ENCODE data around the gene ADCY9. TPM values are rescaled to one million over a fixed set of nuclear protein-coding genes. Genes with fewer than 3 reads are reported as not detected.
"Not testable (repeated sequence)": the region's sequence is repeated elsewhere in the genome, so short reads cannot be mapped to it uniquely, and the experiment has no call there.

Gene ADCY9
- total and polyA plus RNA-seq, 10 donors: 0.70 to 23.0 (median 11.8) TPM

DNA sequence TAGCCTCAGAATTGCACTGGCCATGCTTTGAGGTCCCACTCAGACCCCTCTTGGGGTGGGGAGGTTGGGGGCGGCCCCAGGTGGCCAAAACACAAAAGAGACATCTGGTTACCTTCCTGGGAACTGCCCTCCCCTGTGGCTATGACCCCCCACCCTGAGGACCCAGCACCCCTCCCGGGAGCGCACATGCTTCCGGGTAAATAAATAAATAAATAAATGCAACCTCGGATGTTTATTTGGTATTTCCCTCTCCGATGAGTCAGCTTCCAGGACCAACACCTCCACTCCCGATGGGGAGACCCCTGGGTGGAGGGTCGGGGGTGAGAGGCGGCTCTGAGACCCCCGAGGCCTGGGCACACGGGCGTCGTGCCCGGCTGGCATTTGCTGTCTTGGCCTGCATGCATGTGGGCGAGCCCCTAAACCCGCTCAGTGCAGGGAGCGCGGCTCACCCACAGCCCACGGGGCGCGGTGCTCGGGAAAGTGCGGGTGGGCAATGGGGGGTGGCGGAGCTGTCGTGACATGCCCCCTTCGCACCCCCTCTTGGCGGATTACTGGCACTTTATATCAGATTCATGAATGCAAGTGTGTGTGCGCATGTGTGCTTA, 151.5 kb downstream of the ADCY9 start:
- peaks cover 0 to 24% (median 8%) of the 10 kb centered on the region in 6 donors for H3K36me3 ChIP-seq
- H3K27me3 ChIP-seq (replicated peaks in 1 of 7): peaks cover 0 to 4% (median 0%) of the 10 kb centered on the region in 7 donors
- 92 to 95% (median 94%) methylated on average over 26 to 28 of the region's 28 CpGs for WGBS, 5 donors
- H3K4me1 ChIP-seq: peaks cover 6 to 38% (median 29%) of the 10 kb centered on the region in 6 donors
- no peak overlapping the region for H3K4me3 ChIP-seq
- H3K9me3 ChIP-seq: peaks cover 0 to 5% (median 0%) of the 10 kb centered on the region in 8 donors
- TF ChIP-seq, protein P1, sequence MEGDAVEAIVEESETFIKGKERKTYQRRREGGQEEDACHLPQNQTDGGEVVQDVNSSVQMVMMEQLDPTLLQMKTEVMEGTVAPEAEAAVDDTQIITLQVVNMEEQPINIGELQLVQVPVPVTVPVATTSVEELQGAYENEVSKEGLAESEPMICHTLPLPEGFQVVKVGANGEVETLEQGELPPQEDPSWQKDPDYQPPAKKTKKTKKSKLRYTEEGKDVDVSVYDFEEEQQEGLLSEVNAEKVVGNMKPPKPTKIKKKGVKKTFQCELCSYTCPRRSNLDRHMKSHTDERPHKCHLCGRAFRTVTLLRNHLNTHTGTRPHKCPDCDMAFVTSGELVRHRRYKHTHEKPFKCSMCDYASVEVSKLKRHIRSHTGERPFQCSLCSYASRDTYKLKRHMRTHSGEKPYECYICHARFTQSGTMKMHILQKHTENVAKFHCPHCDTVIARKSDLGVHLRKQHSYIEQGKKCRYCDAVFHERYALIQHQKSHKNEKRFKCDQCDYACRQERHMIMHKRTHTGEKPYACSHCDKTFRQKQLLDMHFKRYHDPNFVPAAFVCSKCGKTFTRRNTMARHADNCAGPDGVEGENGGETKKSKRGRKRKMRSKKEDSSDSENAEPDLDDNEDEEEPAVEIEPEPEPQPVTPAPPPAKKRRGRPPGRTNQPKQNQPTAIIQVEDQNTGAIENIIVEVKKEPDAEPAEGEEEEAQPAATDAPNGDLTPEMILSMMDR (IDR thresholded peaks at IDR 0.05 in 8 of 11, conservative IDR thresholded peaks at IDR 0.05 in 3 of 11): no peak
- no peak for TF ChIP-seq POLR2A (IDR thresholded peaks at IDR 0.05)
- no peak for TF ChIP-seq POLR2AphosphoS5 (IDR thresholded peaks at IDR 0.05)
- no peak overlapping the region for H3K27ac ChIP-seq
- intact Hi-C loops (cut with DNase I; ENCODE audit: low total_unique reads): no loop called here
- DNase-seq: no peak

DNA sequence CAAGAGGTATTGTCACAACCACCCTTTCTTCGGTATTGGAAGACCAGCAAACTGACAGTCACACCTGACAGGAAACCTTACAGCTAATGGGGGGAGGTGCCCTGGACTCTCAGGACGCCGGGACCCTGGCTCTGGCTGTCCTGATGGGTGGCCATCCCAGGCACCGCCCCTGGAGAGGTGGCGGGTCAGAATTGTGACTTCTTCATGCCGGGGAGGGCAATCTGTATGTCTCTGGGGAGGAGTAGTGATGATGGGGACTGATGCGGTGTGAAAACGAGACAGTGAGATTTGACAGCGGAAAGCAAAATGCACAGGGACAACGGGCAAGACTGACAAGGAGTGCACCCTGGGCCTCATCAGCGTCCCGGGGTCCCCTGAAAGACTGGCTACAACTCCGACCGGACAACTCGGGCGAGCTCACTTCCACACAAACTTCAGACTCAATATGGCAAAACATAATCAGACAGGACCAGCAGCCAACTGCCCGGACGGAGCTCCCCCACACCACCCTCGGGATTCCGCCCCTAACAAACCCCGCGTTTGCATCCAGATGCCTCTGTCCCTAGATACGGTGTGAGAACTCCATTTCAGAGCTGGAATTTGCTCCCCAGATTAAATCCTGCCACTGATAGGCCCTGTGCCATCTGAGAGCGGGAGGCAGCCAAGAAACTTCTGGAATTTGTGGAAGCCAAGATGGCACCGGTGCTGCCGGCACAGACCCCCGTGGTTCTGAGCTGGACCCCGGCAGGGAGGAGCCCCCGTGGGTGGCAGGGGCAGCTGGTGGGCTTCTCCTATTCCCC, 152.2 kb downstream of the ADCY9 start:
- H3K36me3 ChIP-seq: peaks cover 0 to 24% (median 8%) of the 10 kb centered on the region in 6 donors
- peaks cover 0 to 5% (median 0%) of the 10 kb centered on the region in 8 donors for H3K9me3 ChIP-seq
- no peak overlapping the region for H3K27ac ChIP-seq
- H3K4me3 ChIP-seq: no peak overlapping the region
- intact Hi-C loops (cut with DNase I; ENCODE audit: low total_unique reads): no loop called here
- TF ChIP-seq POLR2A (IDR thresholded peaks at IDR 0.05): no peak
- TF ChIP-seq, protein P1 (IDR thresholded peaks at IDR 0.05 in 8 of 11, conservative IDR thresholded peaks at IDR 0.05 in 3 of 11): no peak
- no peak for TF ChIP-seq POLR2AphosphoS5 (IDR thresholded peaks at IDR 0.05)
- peaks cover 0 to 4% (median 0%) of the 10 kb centered on the region in 7 donors for H3K27me3 ChIP-seq (replicated peaks in 1 of 7)
- peaks cover 9 to 43% (median 32%) of the 10 kb centered on the region in 6 donors for H3K4me1 ChIP-seq
- no peak for DNase-seq
- WGBS, 5 donors: 83 to 87% (median 86%) methylated on average over 23 to 29 of the region's 29 CpGs

GRCh38 chr16:3963203-3963602, 153.0 kb downstream of the ADCY9 start:
- 28 to 40% (median 34%) methylated on average over 17 of the region's 17 CpGs for WGBS, 5 donors
- Histone ChIP-seq H3K9me3 (peaks cover 0 to 5% (median 0%) of the 10 kb centered on the region in 8 donors), H3K27me3 (replicated peaks in 1 of 7) (peaks cover 0 to 4% (median 0%) of the 10 kb centered on the region in 7 donors), H3K27ac (peak overlapping the region in 4 of 8 donors; percentile 4 to 81 (median 33)), H3K4me1 (peaks cover 9 to 43% (median 32%) of the 10 kb centered on the region in 6 donors), H3K4me3 (peak overlapping the region in 1 of 8 donors; percentile 6), H3K36me3 (peaks cover 0 to 24% (median 8%) of the 10 kb centered on the region in 6 donors)
- intact Hi-C loops (cut with DNase I; ENCODE audit: low total_unique reads): no loop called here
- TF ChIP-seq POLR2A (IDR thresholded peaks at IDR 0.05): no peak
- no peak for TF ChIP-seq POLR2AphosphoS5 (IDR thresholded peaks at IDR 0.05)
- TF ChIP-seq, protein P1 (IDR thresholded peaks at IDR 0.05 in 8 of 11, conservative IDR thresholded peaks at IDR 0.05 in 3 of 11): no peak
- no peak for DNase-seq

- peak overlapping the region in 7 of 8 donors; percentile 55 to 87 (median 77) for H3K27ac ChIP-seq
- peaks cover 9 to 43% (median 32%) of the 10 kb centered on the region in 6 donors for H3K4me1 ChIP-seq
- H3K9me3 ChIP-seq: peaks cover 0 to 5% (median 0%) of the 10 kb centered on the region in 8 donors
- H3K27me3 ChIP-seq (replicated peaks in 1 of 7): peaks cover 0 to 17% (median 0%) of the 10 kb centered on the region in 7 donors
- WGBS, 5 donors: 87 to 91% (median 90%) methylated on average over 11 of the region's 11 CpGs
- H3K36me3 ChIP-seq: peaks cover 0 to 19% (median 5%) of the 10 kb centered on the region in 6 donors
- peak overlapping the region in 1 of 8 donors; percentile 60 for H3K4me3 ChIP-seq
- intact Hi-C loops (cut with DNase I; ENCODE audit: low total_unique reads): no loop called here
- TF ChIP-seq, protein P1 (IDR thresholded peaks at IDR 0.05 in 8 of 11, conservative IDR thresholded peaks at IDR 0.05 in 3 of 11): no peak
- TF ChIP-seq POLR2A (IDR thresholded peaks at IDR 0.05): no peak
- TF ChIP-seq POLR2AphosphoS5 (IDR thresholded peaks at IDR 0.05): no peak
- no peak for DNase-seq
These were observed 154.8 kb downstream of the ADCY9 start for GRCh38 chr16:3961449-3961849.

DNA sequence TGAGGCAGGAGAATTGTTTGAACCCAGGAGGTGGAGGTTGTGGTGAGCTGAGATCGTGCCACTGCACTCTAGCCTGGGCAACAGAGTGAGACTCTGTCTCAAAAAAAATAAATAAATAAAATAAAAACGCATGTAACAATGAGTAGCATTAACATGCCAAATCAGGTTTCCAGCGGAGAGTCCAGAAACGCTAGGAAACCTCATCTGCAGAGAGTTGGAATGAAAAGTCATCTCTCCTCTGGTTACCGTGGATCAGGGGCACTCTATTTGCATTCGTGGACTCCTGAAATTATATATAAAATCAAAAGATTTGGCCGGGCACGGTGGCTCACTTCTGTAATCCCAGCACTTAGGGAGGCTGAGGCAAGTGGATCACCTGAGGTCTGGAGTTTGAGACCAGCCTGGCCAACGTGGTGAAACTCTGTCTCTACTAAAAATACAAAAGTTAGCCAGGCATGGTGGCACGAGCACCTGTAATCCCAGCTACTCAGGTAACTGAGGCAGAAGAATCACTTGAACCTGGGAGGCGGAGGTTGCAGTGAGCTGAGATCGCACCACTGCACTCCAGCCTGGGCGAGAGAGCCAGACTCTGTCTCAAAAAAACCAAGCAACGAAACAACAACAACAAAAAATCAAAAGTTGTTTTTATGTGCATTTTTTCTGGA, 156.2 kb downstream of the ADCY9 start:
- Histone ChIP-seq H3K27ac (peak overlapping the region; percentile 40 to 87 (median 76)), H3K4me1 (peaks cover 9 to 43% (median 32%) of the 10 kb centered on the region in 6 donors), H3K27me3 (replicated peaks in 1 of 7) (peaks cover 0 to 27% (median 0%) of the 10 kb centered on the region in 7 donors), H3K4me3 (peak overlapping the region in 7 of 8 donors; percentile 7 to 60 (median 18))
- WGBS, 5 donors: 61 to 78% (median 76%) methylated on average over 14 of the region's 14 CpGs
- H3K9me3 ChIP-seq; intact Hi-C loops (cut with DNase I; ENCODE audit: low total_unique reads); DNase-seq; H3K36me3 ChIP-seq: not testable (repeated sequence)

Measured in spleen (tissue), 11 donors.